Choroid plexus epithelial cell (primary cell): Measurements from ENCODE around the gene EPHB6.

Experiments used
- DNase-seq: peaks from one replicate; pipeline ENCODE4 v3.0.0-alpha.2; 2010; ENCODE audit warnings: low read depth
- H3K4me3 ChIP-seq: 2 replicates; pipeline ENCODE4 v1.5.1; 2011; ENCODE audit warnings: low read depth, mild to moderate bottlenecking, control low read depth, low read length, moderate library complexity
- TF ChIP-seq, protein P1 (sequence below): conservative IDR thresholded peaks from 2 replicates; pipeline ENCODE4 v1.5.1; 2011; ENCODE audit warnings: low read depth, mild to moderate bottlenecking, control low read depth, inconsistent platforms, low read length, moderate library complexity

Gene EPHB6

GRCh38 chr7:142873281-142873784 is 18.5 kb downstream of the EPHB6 start:
- peak; percentile 6 for DNase-seq

GRCh38 chr7:142873871-142874270 is 19.0 kb downstream of the EPHB6 start:
- DNase-seq = no peak
- TF ChIP-seq, protein P1, sequence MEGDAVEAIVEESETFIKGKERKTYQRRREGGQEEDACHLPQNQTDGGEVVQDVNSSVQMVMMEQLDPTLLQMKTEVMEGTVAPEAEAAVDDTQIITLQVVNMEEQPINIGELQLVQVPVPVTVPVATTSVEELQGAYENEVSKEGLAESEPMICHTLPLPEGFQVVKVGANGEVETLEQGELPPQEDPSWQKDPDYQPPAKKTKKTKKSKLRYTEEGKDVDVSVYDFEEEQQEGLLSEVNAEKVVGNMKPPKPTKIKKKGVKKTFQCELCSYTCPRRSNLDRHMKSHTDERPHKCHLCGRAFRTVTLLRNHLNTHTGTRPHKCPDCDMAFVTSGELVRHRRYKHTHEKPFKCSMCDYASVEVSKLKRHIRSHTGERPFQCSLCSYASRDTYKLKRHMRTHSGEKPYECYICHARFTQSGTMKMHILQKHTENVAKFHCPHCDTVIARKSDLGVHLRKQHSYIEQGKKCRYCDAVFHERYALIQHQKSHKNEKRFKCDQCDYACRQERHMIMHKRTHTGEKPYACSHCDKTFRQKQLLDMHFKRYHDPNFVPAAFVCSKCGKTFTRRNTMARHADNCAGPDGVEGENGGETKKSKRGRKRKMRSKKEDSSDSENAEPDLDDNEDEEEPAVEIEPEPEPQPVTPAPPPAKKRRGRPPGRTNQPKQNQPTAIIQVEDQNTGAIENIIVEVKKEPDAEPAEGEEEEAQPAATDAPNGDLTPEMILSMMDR = no peak

More at GRCh38 chr7:142873281-142873784, 18.5 kb downstream of the EPHB6 start:
- no peak overlapping the region for H3K4me3 ChIP-seq
- TF ChIP-seq, protein P1 = peak; percentile 59

DNA sequence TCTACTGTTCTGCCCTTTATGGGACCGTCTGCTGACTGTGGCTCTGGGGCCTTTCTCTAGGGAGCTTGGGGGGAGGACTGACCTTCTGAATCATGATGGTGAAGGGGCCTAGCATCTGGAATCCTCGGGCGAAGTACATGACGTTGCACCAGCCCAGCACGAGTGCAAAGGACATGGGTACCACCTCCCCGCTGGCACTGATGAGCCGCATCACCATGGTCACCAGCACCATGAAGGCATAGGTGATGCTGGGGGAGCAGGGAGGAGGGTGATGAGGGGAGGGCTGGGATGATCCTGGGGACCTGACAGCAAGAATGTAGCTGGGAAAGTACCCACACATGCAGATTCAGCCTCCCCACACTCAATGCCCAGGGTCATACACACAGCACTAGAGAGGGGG is 19.5 kb downstream of the EPHB6 start:
- no peak overlapping the region for H3K4me3 ChIP-seq
- no peak for DNase-seq
- TF ChIP-seq, protein P1 = no peak

More at GRCh38 chr7:142873871-142874270, 19.0 kb downstream of the EPHB6 start:
- no peak overlapping the region for H3K4me3 ChIP-seq

DNA sequence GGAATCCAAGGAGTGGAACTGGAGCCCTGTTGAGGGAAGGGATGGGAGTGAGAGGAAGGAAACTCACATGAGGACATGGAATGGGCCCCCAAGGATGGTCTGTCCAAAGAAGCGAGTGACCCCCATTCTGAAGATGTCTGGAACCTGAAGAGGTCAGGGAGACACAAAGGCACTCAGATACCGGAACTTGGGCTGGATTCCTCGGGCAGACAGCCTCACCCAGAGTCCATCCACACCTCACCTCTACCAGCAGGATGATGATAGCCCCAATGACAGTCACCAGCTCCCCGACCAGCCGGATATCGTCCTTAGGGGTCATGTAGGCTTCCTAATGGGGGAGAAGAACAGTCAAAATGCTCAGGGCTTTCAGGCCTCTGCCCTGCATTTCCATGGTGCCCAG is 20.0 kb downstream of the EPHB6 start:
- no peak for DNase-seq
- H3K4me3 ChIP-seq = no peak overlapping the region
- TF ChIP-seq, protein P1 = no peak

DNA sequence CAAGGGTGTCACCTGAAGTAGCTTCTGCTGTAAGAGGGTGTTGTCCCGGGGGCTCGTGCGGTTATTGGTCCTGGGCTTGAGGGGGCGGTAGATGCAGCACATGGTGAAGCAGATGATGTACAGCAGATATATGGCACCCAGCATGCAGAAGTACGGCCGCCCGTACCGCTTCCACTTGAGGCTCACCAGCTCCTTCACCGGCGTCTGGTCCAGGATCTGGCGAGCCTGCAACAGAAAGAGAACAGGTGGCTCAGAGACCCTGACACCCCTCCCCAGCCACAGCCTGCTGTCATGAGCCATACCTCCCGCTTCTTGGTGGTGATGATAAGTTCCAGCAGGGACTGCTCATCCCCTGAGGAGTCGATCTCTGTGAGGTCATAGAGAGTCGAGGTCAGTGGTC is 20.6 kb downstream of the EPHB6 start:
- H3K4me3 ChIP-seq = no peak overlapping the region
- TF ChIP-seq, protein P1 = no peak
- DNase-seq = no peak

GRCh38 chr7:142876236-142876960 is 21.5 kb downstream of the EPHB6 start:
- no peak overlapping the region for H3K4me3 ChIP-seq
- no peak for DNase-seq
- TF ChIP-seq, protein P1 = no peak
